Measurements from ENCODE around the gene ELL. TPM values are rescaled to one million over a fixed set of nuclear protein-coding genes. Genes with fewer than 3 reads are reported as not detected.

The ELL gene
- total RNA-seq, 1 experiment from 2014 or later = 14.6 TPM

DNA sequence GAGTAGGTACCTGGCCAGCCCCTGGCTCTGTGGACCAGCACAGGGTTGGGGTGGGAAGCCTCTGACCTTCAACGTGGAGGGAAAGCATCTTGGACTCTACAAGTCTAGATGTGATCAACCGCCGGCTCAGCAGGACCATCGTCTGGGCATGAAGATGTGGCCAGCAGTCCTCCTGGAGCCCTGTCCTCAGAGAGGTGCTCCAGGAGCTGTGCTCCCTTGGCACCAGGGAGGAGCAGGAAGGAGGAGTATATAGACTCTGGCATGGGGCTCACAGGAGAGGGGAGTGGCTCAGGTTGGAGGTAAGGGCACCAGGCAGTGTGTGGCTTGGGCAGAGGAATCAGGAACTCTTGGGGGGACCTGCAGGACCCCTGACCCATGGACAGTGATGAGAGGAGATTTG, 65.6 kb downstream of the ELL start:
- BruUV-seq (replicated peaks) = no TSS peak
- H2AFZ ChIP-seq = no peak overlapping the region
- DNase-seq = no peak
- H3K4me1 ChIP-seq (replicated peaks; ENCODE audit: insufficient read depth) = peaks cover 23% of the 10 kb centered on the region
- no peak overlapping the region for H3K4me3 ChIP-seq
- H3K36me3 ChIP-seq (ENCODE audit: low read depth) = peaks cover 20% of the 10 kb centered on the region; the same call in 1 of the 2 replicates
- ChIA-PET POLR2A (ENCODE audit: unreplicated experiment) (no interaction called here), CTCF (no interaction called here)
- H3F3A ChIP-seq (ENCODE audit: insufficient read depth, low read depth) = peaks cover 41% of the 10 kb centered on the region
- no peak overlapping the region for H3K27ac ChIP-seq
- TF ChIP-seq EZH2 (IDR thresholded peaks at IDR 0.05; ENCODE audit: low read depth) = no peak
- TF ChIP-seq, protein P1, sequence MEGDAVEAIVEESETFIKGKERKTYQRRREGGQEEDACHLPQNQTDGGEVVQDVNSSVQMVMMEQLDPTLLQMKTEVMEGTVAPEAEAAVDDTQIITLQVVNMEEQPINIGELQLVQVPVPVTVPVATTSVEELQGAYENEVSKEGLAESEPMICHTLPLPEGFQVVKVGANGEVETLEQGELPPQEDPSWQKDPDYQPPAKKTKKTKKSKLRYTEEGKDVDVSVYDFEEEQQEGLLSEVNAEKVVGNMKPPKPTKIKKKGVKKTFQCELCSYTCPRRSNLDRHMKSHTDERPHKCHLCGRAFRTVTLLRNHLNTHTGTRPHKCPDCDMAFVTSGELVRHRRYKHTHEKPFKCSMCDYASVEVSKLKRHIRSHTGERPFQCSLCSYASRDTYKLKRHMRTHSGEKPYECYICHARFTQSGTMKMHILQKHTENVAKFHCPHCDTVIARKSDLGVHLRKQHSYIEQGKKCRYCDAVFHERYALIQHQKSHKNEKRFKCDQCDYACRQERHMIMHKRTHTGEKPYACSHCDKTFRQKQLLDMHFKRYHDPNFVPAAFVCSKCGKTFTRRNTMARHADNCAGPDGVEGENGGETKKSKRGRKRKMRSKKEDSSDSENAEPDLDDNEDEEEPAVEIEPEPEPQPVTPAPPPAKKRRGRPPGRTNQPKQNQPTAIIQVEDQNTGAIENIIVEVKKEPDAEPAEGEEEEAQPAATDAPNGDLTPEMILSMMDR (conservative IDR thresholded peaks at IDR 0.05) = no peak
- no peaks in the 10 kb centered on the region for H3K9me2 ChIP-seq (ENCODE audit: insufficient read depth)
- H3K9me3 ChIP-seq (ENCODE audit: insufficient read depth, low read depth) = no peaks in the 10 kb centered on the region
- intact Hi-C loops (cut with micrococcal nuclease; ENCODE audit: unreplicated experiment) = loop anchor here (10.0 kb wide), 1 partner anchor 529 kb away; no protein-coding TSS in a partner anchor
- no peak overlapping the region for H3K4me2 ChIP-seq
- no peaks in the 10 kb centered on the region for H3K27me3 ChIP-seq (ENCODE audit: insufficient read depth, low read depth)
- H3K79me2 ChIP-seq (ENCODE audit: low read depth) = no peaks in the 10 kb centered on the region
- peaks cover 42% of the 10 kb centered on the region for H4K20me1 ChIP-seq (ENCODE audit: insufficient read depth)

DNA sequence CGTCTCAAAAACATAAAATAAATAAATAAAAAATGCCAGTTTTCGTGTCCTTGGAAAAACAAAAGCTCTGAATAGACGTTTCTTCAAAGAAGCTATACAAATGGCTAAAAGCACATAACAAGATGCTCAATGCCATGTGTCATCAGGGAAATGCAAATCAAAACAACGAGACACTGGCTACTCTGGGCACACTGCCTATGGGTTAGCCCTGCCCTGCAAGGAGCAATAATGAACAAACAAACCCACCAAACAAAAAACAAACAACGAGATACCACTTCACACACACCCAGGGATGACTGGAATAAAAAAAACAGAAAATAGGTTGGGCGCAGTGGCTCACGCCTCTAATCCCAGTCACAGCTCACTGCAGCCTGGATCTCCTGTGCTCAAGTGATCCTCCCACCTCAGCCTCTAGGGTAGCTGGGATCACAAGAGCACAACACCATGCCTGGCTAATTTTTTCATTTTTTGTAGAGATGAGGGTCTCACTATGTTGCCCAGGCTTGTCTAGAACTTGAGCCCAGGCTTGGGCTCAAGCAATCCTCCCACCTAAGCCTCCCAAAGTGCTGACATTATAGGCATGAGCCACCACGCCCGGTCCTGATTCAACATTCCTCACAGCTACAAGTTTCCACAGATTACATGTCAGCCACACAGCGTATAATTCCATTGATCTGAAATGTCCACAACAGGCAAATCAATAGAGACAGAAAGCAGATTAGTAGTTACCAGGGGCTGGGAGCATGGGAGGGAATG, 68.4 kb downstream of the ELL start:
- Histone ChIP-seq H3K9me2 (ENCODE audit: insufficient read depth) (no peaks in the 10 kb centered on the region), H3K36me3 (ENCODE audit: low read depth) (peaks cover 7% of the 10 kb centered on the region; the same call in 1 of the 2 replicates), H3K79me2 (ENCODE audit: low read depth) (no peaks in the 10 kb centered on the region), H3K4me1 (replicated peaks; ENCODE audit: insufficient read depth) (no peaks in the 10 kb centered on the region), H3K27ac (no peak overlapping the region), H2AFZ (no peak overlapping the region), H3F3A (ENCODE audit: insufficient read depth, low read depth) (peaks cover 20% of the 10 kb centered on the region), H3K4me3 (no peak overlapping the region), H4K20me1 (ENCODE audit: insufficient read depth) (peaks cover 37% of the 10 kb centered on the region), H3K9me3 (ENCODE audit: insufficient read depth, low read depth) (no peaks in the 10 kb centered on the region), H3K4me2 (no peak overlapping the region), H3K27me3 (ENCODE audit: insufficient read depth, low read depth) (no peaks in the 10 kb centered on the region)
- CTCF ChIA-PET = interaction anchor here (0.6 kb wide), 1 partner anchor 393 kb away, joined by 3 read pairs; no protein-coding TSS in a partner anchor
- intact Hi-C loops (cut with micrococcal nuclease; ENCODE audit: unreplicated experiment) = loop anchor here (10.0 kb wide), 1 partner anchor 531 kb away; no protein-coding TSS in a partner anchor
- POLR2A ChIA-PET (ENCODE audit: unreplicated experiment) = interaction anchor here (0.6 kb wide), 1 partner anchor 219 kb away, joined by 12 read pairs; no protein-coding TSS in a partner anchor
- peak in 1 of 2 experiments; percentile 54 for DNase-seq
- no TSS peak for BruUV-seq (replicated peaks)
- TF ChIP-seq, protein P1 (conservative IDR thresholded peaks at IDR 0.05) = no peak

DNA sequence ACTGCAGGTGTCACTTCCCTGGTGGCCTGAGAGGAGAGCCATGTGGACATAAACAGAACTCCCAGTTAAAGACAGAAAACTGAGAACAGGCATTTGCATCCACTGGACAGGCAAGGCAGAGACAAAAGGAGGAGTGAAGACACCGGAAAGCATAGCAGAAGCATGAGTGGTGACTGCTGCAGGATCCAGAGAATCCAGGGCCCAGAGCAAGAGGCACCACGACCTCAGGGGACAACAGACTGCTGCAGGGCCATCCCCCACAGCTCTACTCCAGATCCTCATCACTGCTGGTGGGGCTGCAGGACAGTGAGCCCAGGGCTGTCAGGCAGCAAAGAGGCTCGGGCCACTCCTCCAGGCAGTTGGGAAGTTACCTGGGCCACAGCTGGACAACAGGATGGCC, 69.5 kb downstream of the ELL start:
- no TSS peak for BruUV-seq (replicated peaks)
- intact Hi-C loops (cut with micrococcal nuclease; ENCODE audit: unreplicated experiment) = loop anchor here (10.0 kb wide), 1 partner anchor 532 kb away; no protein-coding TSS in a partner anchor
- peaks cover 7% of the 10 kb centered on the region; the same call in 1 of the 2 replicates for H3K36me3 ChIP-seq (ENCODE audit: low read depth)
- H3K9me3 ChIP-seq (ENCODE audit: insufficient read depth, low read depth) = no peaks in the 10 kb centered on the region
- no peak overlapping the region for H3K4me3 ChIP-seq
- TF ChIP-seq, protein P1 (conservative IDR thresholded peaks at IDR 0.05) = no peak
- TF ChIP-seq EZH2 (IDR thresholded peaks at IDR 0.05; ENCODE audit: low read depth) = no peak
- H3K4me1 ChIP-seq (replicated peaks; ENCODE audit: insufficient read depth) = peaks cover 5% of the 10 kb centered on the region
- H3K27me3 ChIP-seq (ENCODE audit: insufficient read depth, low read depth) = no peaks in the 10 kb centered on the region
- H3K4me2 ChIP-seq = no peak overlapping the region
- H3K79me2 ChIP-seq (ENCODE audit: low read depth) = no peaks in the 10 kb centered on the region
- no peak overlapping the region for H2AFZ ChIP-seq
- ChIA-PET CTCF (no interaction called here), POLR2A (ENCODE audit: unreplicated experiment) (no interaction called here)
- DNase-seq = no peak
- H3K27ac ChIP-seq = no peak overlapping the region
- H3F3A ChIP-seq (ENCODE audit: insufficient read depth, low read depth) = peaks cover 30% of the 10 kb centered on the region
- H3K9me2 ChIP-seq (ENCODE audit: insufficient read depth) = no peaks in the 10 kb centered on the region
- peaks cover 29% of the 10 kb centered on the region; the same call in 1 of the 2 replicates for H4K20me1 ChIP-seq (ENCODE audit: insufficient read depth)
